ENCODE results near the gene OTUB1. TPM values are rescaled to one million over a fixed set of nuclear protein-coding genes. Genes with fewer than 3 reads are reported as not detected.

The OTUB1 gene
- total and polyA plus RNA-seq, 2 of the 4 experiments (the other 2 are of a cell fraction) = 69.0 to 168 TPM

DNA sequence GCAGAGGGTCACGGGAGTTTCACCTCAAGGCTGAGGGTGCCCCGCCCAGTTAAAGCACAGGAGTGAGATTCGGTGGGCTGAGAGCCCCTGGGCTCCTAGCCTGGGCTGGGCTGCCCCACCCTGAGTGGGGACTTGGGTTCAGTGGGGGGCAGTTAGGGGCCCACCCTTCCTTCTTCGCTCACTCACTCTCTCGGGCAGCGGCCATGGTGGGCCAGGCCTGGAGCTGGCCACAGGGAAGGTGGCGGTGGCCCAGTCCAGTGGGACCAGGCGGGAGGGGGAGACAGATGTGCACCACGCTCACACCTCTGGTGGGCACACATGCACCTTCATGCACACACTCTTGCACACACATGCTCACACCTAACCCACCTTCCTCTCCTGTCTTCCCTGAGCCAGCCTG, 55.6 kb downstream of the OTUB1 start:
- Histone ChIP-seq H4K5ac (ENCODE audit: low read depth, low read length) (no peak overlapping the region), H2BK15ac (ENCODE audit: low read depth, low read length) (no peak overlapping the region), H2BK20ac (ENCODE audit: low read depth, low read length) (no peak overlapping the region), H2AK5ac (ENCODE audit: low read depth, low read length) (no peak overlapping the region), H3K4me1 (ENCODE audit: control insufficient read depth, insufficient read depth, low read length) (no peaks in the 10 kb centered on the region), H2BK120ac (ENCODE audit: low read depth, low read length) (no peak overlapping the region), H2AK9ac (replicated peaks; ENCODE audit: low read depth, low read length, poor library complexity) (no peak overlapping the region), H3K14ac (replicated peaks; ENCODE audit: low read depth, low read length) (no peak overlapping the region), H3K4ac (ENCODE audit: low read depth, low read length) (no peak overlapping the region), H4K91ac (ENCODE audit: insufficient read depth, low read depth, low read length) (no peak overlapping the region), H3K9me3 (ENCODE audit: control insufficient read depth, insufficient read depth, low read length) (no peaks in the 10 kb centered on the region), H3K4me2 (ENCODE audit: low read depth, low read length) (no peak overlapping the region), H3K36me3 (ENCODE audit: control insufficient read depth, insufficient read depth, low read length) (no peaks in the 10 kb centered on the region), H3K9me1 (ENCODE audit: insufficient read depth, low read length) (no peaks in the 10 kb centered on the region), H2BK5ac (ENCODE audit: low read depth, low read length, poor library complexity, severe bottlenecking) (no peak overlapping the region), H3K27me3 (ENCODE audit: control insufficient read depth, insufficient read depth, low read length) (no peaks in the 10 kb centered on the region; the same call in 1 of the 2 replicates), H4K20me1 (ENCODE audit: insufficient read depth, low read length) (peaks cover 7% of the 10 kb centered on the region; the same call in 1 of the 2 replicates), H3K18ac (ENCODE audit: low read depth, low read length) (no peak overlapping the region), H3K56ac (ENCODE audit: extremely low read depth, insufficient read depth, low read length) (no peak overlapping the region), H3K23ac (ENCODE audit: low read depth, low read length) (no peak overlapping the region), H4K8ac (ENCODE audit: low read depth in 2 of 2, low read length in 2 of 2) (no peak overlapping the region), H3K79me1 (ENCODE audit: low read depth in 1 of 2, low read length in 2 of 2) (no peaks in the 10 kb centered on the region), H3K9ac (ENCODE audit: low read depth, low read length) (no peak overlapping the region), H3K27ac (ENCODE audit: insufficient read depth, low read length) (no peak overlapping the region), H2AFZ (replicated peaks; ENCODE audit: low read length, poor library complexity) (peak overlapping the region; percentile 1), H3K4me3 (ENCODE audit: insufficient read depth, low read depth, low read length) (no peak overlapping the region)
- dilution Hi-C loops (cut with HindIII; ENCODE audit: low sequenced_read_pairs, unreplicated experiment) = no loop called here
- no peak for DNase-seq
- in situ Hi-C loops (cut with MboI; ENCODE audit: low sequenced_read_pairs) = no loop called here
- intact Hi-C loops (cut with micrococcal nuclease) = no loop called here
- TF ChIP-seq RFX5 (IDR thresholded peaks at IDR 0.05; ENCODE audit: low read depth, low read length) = no peak
- TF ChIP-seq MXI1 (IDR thresholded peaks at IDR 0.05; ENCODE audit: borderline replicate concordance, low read depth, low read length) = no peak
- TF ChIP-seq FOS (IDR thresholded peaks at IDR 0.05; ENCODE audit: low read depth, low read length) = no peak
- TF ChIP-seq, protein P1, sequence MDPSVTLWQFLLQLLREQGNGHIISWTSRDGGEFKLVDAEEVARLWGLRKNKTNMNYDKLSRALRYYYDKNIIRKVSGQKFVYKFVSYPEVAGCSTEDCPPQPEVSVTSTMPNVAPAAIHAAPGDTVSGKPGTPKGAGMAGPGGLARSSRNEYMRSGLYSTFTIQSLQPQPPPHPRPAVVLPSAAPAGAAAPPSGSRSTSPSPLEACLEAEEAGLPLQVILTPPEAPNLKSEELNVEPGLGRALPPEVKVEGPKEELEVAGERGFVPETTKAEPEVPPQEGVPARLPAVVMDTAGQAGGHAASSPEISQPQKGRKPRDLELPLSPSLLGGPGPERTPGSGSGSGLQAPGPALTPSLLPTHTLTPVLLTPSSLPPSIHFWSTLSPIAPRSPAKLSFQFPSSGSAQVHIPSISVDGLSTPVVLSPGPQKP (IDR thresholded peaks at IDR 0.05; ENCODE audit: borderline replicate concordance, low read depth, low read length) = no peak
- TF ChIP-seq POLR2A (IDR thresholded peaks at IDR 0.05; ENCODE audit: low read depth, low read length) = no peak
- WGBS, 2 experiments (ENCODE audit: extremely low coverage in 2 of 2, insufficient read length in 1 of 2) = 94% methylated on average over 6 of the region's 9 CpGs; no CpG with 5 or more reads in 1 of the 2 experiments
- no TSS peak for BruUV-seq (replicated peaks)
- POLR2A ChIA-PET (ENCODE audit: unreplicated experiment) = no interaction called here
- no peak for ATAC-seq (ENCODE audit: low read depth)
- CTCF ChIA-PET = no interaction called here
